NB4 (cell line): Measurements from ENCODE around the gene CLDN22.

Experiments used
- CTCF ChIP-seq: IDR thresholded peaks from one replicate; pipeline ENCODE4 v1.5.1; 2012; ENCODE audit warnings: low read depth, low read length
- MYC ChIP-seq: IDR thresholded peaks from 2 replicates; pipeline ENCODE4 v1.6.1; 2011; ENCODE audit warnings: low read depth, low read length

GRCh38 chr4:183284258-183284785 is 35.8 kb downstream of the CLDN22 start:
- TF ChIP-seq CTCF (no peak), MYC (no peak)
